Measurements from ENCODE around the gene ALDH5A1.

The ALDH5A1 gene

DNA sequence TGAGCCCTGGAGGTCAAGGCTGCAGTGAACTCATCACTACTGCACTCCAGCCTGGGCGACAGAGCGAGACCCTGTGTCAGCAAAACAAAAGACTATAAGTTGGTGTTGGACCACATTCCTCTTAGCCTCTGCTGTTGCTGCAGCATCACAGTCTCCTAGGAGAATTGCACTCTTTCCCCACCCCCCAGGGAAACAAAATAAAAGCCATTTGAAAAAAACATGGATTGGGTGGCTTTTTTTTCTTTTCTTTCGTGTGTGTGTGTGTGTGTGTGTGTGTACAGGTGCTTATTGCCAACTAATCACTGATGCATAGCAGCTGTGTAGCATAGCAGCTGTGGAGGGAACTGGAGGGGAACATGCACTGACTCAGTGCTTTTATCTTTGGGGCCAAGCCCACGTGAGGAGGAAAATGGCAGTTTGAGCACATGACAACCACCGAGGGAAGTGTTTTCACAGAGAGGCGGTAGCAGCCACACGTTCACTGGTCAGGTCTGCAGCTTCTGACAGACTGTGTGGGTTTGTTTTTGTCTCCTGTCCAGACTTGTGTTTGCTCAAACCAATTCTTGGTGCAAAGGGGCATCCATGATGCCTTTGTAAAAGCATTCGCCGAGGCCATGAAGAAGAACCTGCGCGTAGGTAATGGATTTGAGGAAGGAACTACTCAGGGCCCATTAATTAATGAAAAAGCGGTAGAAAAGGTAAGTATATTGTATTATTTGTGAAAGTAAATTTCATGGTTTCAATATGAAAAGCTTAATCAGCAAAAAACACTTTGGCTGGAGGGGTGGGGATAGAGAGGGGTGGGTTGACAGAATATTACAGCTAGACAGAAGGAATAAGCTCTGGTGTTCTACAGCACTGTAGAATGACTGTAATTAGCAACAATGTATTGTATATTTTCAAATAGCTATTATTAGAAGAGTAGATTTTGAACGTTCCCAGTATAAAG, 27.7 kb downstream of the ALDH5A1 start:
- DNase-seq (ENCODE audit: low read depth in 2 of 2, low spot score in 1 of 2): no peak

DNA sequence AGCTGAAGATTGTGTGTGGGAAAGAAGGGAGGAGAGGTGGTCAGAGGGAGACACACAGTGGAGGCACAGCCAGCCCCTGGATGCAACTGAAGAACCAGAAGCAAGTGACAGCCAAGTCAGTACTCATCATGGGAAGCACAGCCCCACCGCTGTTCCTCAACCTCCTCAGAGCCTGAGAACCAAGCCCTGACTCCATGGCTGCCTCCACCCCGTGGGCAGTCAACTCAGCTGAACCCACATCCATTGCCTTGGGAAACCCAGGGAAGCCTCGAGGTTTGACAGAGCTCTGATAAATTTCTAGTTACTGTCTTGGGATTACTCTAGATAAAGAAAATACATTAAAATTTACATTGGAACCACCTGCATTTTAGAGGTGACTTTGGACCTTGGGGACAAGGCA, 29.6 kb downstream of the ALDH5A1 start:
- no peak for DNase-seq (ENCODE audit: low read depth in 2 of 2, low spot score in 1 of 2)

DNA sequence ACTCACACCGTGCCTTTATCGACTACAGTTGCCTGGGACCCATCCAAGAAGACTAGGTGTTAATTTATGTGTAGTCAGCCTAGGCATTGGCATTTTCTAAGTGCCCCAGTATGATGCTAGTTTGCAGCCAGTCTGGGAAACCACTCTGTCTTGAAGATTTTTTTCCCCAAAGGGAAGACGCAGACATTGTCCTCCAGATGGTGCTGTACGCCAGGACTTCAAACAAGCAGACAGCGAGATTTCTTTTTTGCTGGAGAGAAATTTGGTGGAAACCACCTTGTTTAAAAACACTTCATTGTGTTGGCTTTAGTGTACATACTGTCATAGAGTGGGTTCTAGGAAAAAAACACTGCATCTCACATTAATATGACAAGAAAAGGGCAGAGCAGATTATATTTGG, 30.0 kb downstream of the ALDH5A1 start:
- DNase-seq (ENCODE audit: low read depth in 2 of 2, low spot score in 1 of 2): no peak

DNA sequence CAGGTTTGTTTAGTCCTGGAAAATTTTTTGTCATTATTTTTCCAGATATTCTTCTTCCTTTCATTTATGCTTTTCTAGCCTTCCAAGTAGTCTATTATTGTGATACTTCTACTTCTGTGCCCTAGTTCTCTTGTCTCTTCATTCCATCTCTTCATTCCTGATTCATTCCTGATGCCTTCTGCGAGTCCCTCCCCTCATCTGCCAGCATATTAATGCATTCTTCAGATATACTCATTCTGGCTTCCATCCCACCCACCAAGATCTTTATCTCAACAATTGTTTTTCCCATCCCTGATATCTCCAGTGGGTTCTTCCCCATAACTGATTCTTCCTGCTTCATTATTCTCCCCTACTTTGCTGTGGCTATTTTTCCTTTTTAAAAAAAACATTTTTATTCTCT, 35.2 kb downstream of the ALDH5A1 start:
- DNase-seq (ENCODE audit: low read depth in 2 of 2, low spot score in 1 of 2): no peak

DNA sequence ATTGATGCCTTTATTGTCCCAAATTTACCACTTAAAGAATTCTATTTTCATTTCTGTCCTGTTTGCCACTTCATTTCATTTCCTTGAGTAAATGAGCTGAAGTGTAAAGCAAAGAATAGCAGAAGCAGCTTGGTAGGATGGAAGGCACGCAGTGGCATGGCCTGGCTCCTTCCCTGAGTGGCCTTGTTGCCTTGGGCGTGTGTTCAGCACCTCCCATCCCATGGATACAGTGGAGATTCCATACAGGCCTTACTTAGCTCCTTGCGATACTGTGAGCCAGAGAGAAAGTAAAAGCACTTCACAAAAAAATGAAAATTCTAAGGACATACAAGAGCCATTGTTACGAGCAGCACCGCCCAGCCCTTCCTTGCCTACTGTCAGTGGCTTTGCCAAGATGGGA, 39.6 kb downstream of the ALDH5A1 start:
- DNase-seq (ENCODE audit: low read depth in 2 of 2, low spot score in 1 of 2): no peak

DNA sequence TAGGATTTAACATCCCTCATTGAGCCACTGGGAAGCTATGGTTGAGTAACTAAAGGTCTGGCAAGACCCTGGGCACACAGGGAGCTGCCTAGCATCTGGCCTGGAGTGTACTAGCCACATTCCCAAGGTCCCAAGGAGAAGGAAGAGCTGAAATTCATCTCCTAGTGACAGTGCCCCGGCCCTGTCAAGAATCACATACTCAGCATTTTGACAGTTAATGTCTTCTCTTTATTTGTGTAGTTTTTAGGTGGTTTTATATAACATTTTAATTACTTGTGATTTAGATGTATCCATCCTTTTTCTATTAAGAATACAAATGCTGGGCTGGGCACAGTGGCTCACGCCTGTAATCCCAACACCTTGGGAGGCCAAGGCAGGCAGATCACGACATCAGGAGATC, 40.4 kb downstream of the ALDH5A1 start:
- no peak for DNase-seq (ENCODE audit: low read depth in 2 of 2, low spot score in 1 of 2)

DNA sequence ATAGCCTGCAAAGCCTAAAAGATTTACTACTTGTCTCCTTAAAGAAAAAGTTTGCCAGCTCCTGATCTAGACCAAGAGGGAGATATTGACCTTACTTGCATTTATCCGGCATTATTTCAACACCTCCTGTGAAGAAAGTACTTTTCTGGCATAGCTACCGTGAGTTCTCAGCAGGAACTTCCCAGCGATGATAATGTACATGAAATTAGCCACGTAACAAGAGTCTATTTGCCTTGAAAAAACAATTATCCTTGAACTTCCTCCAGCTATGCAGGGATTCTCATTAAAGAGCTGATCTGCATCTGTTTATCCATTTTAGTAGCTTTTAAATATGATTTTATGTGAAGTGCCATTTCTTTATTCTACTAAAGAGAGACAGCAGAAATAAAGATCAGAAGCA, 41.7 kb downstream of the ALDH5A1 start:
- DNase-seq (ENCODE audit: low read depth in 2 of 2, low spot score in 1 of 2): no peak

DNA sequence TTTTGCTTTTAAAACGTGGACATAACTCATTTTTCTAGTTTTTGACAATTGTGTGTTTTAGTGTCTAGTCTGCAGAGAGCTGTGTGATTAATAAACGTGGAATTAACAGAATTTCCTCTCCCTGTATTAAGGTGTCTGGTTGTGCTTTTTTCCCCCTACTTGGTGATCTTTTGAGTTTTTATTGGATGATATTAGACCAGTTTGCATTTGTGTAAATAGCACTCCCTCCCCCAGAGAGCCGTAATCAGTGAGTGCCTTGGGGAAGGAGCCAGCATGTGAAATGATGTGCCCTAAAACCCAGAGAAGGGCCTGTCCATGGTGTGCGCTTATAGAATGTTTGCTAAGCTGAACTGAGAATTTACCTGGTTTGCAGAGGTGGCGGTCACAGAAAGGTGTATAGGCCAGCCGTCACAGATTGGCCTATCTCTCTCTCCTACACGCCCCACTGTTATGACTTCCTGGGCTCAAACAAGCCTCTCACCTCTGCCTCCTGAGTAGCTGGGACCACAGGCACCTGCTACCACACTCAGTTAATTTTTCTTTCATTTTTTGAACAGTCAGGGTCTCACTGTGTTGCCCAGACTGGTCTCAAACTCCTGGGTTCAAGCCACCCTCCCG, 42.4 kb downstream of the ALDH5A1 start:
- no peak for DNase-seq (ENCODE audit: low read depth in 2 of 2, low spot score in 1 of 2)

DNA sequence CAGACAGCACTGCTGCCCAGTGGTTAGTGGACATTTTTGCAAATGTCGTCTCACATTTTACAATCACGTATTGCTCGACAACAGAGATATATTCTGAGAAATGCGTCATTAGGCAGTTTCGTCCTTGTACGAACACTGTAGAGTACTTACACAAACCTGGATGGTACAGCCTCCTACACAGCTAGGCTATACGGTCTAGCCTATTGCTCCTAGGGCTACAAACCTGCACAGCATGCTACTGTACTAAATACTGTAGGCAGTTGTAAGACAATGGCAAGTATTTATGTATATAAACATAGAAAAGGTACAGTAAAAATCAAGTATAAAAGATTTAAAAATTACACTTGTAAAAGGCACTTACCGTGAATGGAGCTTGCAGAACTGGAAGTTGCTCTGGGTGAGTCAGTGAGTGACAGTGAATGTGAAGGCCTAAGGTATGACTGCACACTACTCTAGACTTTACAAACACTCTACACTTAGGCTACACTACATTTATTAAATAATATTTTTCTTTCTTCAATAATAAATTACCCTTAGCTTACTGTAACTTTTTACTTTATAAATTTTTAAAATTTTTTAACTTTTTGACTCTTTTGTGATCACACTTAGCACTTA, 43.1 kb downstream of the ALDH5A1 start:
- no peak for DNase-seq (ENCODE audit: low read depth in 2 of 2, low spot score in 1 of 2)

DNA sequence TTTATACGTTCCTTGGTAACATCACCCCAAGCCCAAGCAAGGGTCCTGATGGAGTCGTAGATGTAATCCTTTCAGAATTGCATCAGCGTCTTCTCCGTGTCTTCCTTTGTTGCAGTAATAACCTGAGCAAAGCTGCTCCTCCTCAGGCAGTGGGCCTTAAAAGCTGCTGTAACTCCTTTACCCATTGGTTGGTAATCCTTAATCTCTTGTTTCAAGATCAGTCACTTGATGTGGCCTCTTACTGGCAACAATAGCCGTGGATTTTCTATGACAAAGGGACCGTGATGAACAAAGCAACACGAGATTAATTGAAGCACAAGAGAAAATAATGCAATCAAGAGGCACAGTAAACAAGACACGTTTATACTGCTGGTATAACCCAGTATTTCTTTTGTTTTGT, 44.6 kb downstream of the ALDH5A1 start:
- no peak for DNase-seq (ENCODE audit: low read depth in 2 of 2, low spot score in 1 of 2)

DNA sequence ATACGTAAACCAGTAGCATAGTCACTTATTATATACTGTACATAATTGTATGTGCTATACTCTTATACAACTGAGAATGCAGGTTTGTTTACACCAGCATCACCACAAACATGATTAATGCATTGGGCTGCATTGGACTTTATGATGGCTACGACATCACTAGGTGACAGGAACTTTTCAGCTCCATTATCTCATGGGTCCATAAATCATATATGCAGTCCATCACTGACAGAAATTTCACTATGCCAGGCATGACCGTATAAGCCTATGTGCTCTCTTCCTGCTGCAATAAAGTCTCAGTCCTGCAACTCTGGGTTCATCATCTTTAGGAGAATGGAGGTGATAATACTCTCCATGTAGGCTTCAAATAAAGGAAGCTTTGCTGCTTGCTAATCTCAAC, 45.4 kb downstream of the ALDH5A1 start:
- no peak for DNase-seq (ENCODE audit: low read depth in 2 of 2, low spot score in 1 of 2)

DNA sequence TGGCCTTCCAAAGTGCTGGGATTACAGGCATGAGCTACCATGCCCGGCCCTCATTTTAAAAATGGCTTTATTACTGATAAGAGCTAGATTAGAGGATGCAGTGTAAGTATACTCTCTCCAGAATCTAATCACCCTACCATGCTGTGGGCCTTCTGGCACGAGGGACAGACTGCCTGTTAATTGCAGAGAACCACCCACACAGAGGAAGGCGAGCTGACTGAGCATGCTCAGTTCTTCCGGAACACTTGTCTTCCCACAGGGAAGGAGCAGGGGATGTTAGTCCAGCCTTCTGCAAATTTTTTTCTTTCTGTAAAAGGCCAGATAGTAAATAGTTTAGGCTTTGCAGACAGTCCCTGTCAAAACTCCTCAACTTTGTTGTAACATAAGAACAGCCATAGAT, 48.9 kb downstream of the ALDH5A1 start:
- DNase-seq (ENCODE audit: low read depth in 2 of 2, low spot score in 1 of 2): no peak

DNA sequence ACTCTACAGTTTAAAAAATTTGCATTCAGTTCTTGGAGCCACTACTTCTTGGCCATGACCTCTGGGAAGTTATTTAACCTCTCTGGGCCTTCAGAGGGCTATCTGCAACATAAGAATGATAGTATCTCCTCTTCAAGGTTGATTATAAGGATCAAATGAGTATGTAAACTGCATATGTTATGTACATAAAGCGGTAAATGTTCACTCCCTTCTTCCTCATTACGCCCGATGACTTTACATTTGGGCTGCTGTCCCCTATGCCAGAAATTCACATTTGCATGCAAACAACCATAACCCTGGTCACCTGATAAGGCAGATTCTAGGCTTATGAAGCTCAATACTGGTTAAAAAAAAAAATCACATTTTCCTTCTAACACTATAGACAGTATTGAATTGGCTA, 50.4 kb downstream of the ALDH5A1 start:
- no peak for DNase-seq (ENCODE audit: low read depth in 2 of 2, low spot score in 1 of 2)

DNA sequence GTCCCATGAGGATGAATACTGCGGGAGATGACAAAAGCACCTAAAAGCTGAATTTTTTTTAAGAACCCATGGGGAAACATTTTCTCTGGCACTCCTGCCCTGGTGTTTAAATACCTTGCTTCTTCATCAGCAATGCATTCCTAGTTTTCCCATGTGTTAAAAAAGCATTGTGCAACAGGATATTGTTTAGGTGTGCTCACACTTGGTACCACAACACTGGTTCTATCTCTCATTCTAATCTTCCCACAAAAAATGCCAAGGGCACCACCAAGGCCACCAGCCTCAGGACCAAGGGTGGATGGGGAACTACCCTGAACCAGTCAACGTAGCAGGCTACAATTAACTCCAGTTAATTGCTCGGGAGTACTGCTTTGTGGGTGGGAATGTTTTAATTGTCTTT, 50.9 kb downstream of the ALDH5A1 start:
- no peak for DNase-seq (ENCODE audit: low read depth in 2 of 2, low spot score in 1 of 2)

DNA sequence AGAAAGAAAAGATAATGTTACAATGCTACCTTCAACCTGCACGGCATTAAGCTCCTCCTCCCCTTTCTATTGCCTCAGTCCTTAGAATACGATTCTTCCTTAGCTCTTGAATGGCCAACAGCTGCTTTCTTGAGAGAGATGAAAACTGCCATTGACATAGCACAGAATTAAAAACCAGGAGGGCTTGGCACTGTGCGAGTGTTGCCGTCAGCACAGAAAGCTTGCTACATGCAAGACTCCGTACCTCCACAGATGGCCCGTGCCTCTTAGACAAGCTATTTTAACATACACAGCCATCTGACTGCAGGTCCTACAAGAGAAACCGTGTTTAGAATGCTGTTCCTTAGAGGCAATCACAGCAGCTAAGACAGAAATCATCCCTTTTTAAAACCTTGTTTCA, 51.7 kb downstream of the ALDH5A1 start:
- no peak for DNase-seq (ENCODE audit: low read depth in 2 of 2, low spot score in 1 of 2)

DNA sequence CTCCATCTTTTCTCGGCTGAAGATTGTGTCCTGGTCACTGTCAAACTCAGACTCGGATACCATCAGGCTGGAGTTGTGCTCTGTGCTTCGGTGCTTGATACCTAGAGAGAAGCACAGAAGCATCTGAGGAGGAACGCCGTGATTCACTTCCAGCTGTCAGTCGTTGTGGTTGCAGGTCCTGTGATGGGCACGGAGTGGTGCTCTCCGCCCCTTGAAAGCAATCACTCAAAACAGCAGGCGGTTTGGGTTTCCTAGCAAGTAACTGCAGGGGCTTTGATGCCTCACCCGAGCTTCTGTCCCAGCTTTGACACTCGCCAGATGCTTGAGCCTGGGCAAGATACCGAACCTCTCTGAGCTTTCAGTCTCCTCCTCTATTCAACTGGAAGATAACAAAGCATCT, 52.5 kb downstream of the ALDH5A1 start:
- peak in 1 of 2 donors; percentile 3 for DNase-seq (ENCODE audit: low read depth in 2 of 2, low spot score in 1 of 2)

DNA sequence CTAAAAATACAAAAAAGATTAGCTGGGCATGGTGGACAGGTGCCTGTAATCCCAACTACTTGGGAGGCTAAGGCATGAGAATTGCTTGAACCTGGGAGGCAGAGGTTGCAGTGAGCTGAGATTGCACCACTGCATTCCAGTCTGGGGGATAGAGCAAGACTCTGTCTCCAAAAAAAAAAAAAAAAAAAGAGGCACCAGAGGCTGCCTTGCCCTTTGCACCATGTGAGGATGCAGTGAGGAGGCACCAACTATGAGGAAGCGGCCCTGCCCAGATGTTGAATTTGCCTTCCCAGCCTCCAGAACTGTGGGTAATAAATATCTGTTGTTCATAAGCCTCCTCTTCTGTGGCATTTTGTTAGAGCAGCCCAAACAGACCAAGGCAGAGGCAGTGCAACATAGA, 54.4 kb downstream of the ALDH5A1 start:
- DNase-seq (ENCODE audit: low read depth in 2 of 2, low spot score in 1 of 2): no peak

DNA sequence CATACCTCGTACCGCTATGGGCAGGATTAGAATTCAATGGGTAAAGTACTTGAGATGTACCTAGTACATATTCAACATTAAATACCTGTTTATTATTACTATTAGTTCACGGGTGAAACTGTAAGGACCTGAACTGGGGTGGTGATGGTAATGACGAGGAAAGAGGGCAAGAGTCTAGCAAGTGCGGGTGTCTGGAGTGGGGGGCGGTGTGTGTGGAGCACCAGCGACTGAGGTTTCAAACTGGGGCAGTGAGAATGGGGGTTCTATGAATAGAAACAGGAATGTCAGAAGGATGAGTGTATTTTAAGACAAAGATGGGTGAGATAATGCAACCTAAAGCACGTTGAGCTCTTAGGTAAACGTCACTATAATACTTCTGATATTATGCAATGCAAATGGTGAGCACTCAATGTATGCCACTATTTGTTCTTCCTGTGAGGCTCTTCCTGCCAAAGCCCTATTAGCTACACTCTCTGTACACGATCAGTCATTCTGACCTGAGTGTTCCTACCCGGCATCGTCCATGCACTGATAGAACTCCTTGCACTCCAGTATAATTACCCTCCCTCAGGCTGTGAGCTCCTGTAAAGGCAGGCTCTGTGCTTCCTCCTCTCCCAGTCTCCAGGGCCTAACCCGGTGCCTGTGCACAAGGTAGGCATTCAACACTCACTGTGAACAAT, 55.0 kb downstream of the ALDH5A1 start:
- DNase-seq (ENCODE audit: low read depth in 2 of 2, low spot score in 1 of 2): no peak

DNA sequence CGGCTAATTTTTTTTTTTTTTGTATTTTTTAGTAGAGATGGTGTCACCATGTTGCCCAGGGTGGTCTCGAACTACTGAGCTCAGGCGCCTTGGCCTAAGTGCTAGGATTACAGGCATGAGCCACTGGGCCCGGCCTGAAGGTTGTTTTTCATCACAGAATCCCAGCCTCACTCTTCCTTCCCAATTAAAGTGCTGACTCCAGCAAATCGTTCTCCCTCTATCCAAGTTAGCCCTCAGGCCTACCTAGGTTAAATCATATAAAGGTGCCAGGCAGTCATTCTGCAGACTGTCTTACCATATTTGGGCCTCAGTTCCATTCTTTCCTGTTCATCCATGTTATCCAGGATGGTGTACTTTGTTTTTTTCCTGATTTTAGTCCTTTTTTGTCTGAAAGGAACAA, 56.4 kb downstream of the ALDH5A1 start:
- no peak for DNase-seq (ENCODE audit: low read depth in 2 of 2, low spot score in 1 of 2)

DNA sequence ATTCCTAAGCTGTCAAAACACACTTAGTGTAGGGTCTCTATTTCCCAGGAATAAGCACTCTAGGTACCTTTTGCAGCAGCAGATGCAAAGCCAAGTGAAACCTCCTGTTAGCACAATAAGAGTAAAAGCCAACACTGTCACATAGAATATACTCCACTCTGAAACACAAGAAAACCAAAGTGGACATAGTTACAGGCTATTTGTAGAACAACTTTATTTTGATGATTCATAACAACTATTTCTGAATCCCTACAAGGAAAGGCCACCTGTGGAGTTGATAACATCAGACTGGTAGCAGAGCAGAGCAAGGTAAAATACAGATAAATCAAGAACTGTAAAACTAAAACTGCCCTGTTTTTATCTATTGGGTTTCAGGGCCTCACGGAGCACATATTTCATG, 59.7 kb downstream of the ALDH5A1 start:
- no peak for DNase-seq (ENCODE audit: low read depth in 2 of 2, low spot score in 1 of 2)

DNA sequence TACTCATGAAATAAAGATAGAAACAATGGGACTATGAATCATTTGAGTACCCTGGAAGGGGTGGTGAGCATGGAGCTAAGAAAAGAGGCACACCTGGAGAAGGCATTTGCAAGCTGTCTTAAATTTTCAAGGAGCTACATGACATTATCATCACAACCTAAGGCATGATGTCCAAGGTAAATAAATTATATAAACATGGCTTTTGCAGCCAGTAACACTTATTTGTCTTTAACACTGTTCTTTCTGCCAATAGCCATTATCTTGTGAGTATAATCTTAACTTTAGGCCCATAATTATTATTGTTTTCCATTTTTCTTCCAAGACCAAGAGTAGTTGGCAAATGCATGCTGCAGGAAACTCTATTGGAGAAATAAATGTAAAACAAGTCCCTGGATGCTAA, 63.7 kb downstream of the ALDH5A1 start:
- no peak for DNase-seq (ENCODE audit: low read depth in 2 of 2, low spot score in 1 of 2)

DNA sequence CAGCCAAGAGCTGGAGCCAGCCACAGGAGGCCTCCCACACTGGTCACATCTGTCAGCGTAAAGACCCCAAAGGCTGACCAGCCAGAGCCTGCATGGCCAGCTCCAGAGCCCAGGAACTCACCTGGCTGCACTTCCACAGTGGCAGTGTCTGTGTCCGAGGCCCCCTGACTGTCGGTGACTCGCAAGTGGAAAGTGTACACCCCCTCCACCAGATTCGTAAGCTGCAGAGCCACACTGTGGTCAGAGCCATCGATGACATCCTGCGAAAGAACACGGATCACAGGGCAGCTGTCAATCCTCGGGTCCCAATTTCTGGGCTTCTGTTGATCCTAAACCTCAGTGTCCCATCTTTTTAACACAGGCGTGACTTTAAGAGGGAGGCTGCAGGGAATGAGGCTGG, 69.3 kb downstream of the ALDH5A1 start:
- no peak for DNase-seq (ENCODE audit: low read depth in 2 of 2, low spot score in 1 of 2)

Data from stimulated activated CD8-positive, alpha-beta memory T cell treated with anti-CD3 and anti-CD28 coated beads, Interleukin-4, amount 100 ng/mL, for 1 hour (primary cell).